NOMO-1 treated with dmso at 0.1 percent for 144 hours (cell line): Measurements from ENCODE around the gene TMEM98.
"Not testable (repeated sequence)": the region's sequence is repeated elsewhere in the genome, so short reads cannot be mapped to it uniquely, and the experiment has no call there.

ENCODE experiments used
- DNase-seq: peaks from one replicate; lab custom pipeline; 2025; ENCODE audit not compliant: unreplicated experiment; lab: John Stamatoyannopoulos, UW

The TMEM98 gene

DNA sequence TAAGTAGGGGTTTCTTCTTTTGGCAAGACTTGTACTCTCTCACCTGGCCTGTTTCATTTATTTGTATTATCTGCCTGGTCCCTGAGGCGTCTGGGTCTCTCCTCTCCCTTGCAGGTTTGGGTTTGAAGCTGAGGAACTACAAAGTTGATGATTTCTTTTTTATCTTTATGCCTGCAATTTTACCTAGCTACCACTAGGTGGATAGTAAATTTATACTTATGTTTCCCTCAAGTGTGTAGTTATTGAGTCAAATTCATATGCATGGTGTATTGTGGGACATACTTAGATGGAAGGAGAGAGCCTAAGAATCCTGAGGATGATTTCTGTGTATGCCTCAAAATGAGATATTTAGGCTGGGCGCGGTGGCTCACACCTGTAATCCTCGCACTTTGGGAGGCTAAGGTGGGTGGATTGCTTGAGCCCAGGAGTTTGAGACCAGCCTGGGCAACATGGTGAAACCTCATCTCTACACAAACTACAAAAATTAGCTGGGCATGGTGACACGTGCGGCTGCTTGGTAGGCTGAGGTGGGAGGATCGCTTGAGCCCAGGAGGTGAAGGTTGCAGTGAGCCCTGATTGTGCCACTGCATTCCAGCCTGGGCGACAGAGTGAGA, 13.6 kb downstream of the TMEM98 start:
- no peak for DNase-seq

DNA sequence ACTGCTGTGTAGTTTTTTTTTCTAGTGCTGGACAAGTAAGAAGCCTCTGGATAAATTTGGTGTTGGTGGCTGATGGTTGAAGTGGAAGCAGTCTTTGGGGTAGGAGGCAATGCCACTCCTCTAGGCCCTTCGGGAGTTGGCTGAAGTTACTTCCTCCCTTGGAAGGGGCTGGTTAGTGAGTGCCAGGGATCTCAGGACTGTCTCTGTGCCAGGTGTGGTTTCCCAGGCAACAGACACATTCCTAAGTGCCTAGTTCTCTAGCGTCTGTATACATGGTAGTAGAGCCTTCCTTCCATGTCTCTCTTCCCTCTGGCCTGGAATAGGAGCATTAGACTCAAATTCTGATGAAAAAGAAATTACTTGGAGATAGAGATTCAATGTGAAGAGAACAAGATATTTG, 15.3 kb downstream of the TMEM98 start:
- no peak for DNase-seq

DNA sequence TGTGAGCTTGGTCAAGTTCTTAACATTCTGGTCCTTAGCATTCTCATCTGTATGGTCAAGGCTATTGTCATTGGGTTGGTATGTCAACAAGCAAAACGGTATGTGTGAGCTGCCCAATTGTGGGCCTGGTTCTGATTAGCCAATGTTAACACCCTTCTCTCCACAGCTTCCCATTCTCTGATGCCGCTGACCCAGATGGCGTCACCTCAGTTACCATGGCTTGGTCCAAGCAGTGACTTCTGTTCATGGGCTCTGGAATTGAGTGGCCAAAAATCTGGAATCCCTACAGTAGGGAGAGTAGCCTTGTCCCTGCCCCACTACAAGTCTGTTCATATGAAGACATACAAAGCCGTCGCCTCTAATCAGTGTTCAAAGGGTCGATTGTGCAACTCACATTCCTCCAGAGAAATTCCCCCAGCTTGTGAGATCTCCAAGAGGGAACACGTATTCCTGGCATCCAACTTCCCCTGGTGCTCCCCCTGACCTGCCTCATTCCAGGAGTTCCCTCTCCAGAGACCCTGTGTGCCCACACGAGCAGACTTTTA, 15.8 kb downstream of the TMEM98 start:
- DNase-seq, result no peak

DNA sequence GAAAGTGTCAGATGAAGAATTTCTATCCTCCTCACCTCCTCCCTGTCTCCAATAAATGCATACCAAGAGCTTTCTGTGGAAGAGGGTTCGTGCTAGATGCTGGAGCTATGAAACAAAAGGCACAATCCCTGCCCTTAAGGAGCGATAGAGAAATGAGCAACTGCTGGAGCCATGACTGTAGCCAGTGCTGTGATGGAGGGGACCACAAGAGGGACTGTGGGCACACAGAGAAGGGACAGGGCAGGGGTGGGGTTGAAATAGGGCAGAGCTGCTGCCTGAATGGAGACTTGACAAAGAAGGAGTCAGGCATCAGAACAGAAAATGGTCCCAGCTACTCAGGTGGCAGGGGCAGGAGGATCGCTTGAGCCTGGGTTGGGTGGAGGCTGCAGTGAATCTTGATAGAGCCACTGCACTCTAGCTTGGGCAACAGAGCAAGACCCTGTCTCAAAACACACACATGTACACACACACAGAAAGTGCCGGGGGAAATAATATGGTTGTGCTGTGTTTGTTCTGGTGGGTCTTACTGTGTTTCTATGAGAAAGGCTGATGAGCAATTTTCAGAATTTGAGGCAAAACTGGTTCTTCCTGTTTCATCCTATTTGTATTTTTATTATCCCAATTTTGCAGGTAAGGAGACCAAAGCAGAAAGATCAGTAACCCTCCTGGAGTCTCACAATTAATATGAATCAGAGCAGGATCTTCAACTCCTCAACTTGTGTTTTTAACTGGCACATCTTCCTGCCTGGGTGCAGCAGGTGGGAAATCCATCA, 16.5 kb downstream of the TMEM98 start:
- no peak for DNase-seq

DNA sequence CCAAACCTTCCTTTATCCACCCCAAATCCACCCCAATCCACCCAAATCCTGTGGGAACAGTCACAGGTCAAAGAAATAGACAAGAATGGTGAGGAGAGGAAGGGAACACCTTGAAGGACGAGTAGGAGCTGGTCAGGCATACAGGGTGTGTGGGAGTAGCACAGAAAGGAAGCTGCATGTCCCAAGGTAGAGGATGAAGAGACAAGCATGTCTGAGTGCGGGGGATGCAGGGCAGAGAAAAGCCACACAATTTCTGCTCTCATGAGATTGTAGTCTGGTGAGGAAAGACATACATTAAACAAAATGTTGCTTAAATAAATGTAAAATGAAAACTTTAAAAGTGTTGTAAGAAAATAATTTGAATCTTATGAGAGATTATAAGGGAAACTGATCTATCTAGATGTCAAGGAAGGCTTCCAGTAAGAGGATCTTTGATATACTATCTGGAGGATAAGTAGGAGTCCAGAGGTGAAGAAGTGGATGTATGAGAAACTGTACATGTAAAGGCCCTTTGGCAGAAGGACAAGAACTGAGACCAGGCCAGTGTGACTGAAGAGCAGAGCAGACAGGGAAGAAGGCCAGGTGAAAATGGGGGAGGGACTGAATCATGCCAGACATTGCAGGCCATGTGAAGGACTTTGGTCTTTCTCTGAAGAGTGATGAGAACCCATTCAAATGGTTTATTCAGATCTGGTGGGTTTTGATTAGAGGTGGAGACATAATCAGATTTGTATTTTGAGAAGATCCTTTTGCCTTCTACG, 18.6 kb downstream of the TMEM98 start:
- no peak for DNase-seq

DNA sequence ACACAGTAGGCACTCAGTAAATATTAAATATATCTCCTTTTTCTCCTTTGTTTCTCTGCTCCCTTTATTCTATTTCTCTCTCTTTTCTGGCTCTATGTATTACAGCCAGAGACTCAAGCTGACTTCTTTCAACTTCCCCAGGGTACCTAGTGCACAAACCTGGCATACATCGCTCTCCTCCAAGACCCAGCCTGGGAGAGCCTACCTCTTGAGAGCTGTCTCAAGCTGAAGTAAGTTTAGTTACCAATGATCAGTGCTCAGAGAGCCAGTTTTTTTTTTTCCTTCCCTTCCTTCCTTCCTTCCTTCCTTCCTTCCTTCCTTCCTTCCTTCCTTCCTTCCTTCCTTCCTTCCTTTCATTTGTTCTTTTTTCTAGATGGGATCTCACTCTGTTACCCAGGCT, 19.8 kb downstream of the TMEM98 start:
- DNase-seq, result no peak

DNA sequence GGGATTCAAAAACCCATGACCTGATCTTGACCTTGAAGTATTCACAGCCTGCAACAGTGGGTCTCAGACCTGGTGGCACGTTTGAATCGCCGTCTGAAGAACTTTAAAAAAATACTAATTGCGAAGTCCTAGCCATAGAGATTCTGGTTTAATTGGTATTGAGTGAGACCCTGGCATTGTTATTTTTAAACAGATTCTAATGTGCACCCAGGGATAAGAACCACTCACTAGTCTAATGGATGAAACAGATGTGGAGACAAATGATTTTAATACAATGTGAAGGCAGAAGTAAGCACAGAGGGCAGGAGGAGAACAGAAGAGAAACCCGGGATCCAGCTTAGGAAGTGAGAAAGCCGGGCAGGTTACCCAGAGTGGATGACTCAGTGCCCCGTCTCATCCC, 21.2 kb downstream of the TMEM98 start:
- no peak for DNase-seq

DNA sequence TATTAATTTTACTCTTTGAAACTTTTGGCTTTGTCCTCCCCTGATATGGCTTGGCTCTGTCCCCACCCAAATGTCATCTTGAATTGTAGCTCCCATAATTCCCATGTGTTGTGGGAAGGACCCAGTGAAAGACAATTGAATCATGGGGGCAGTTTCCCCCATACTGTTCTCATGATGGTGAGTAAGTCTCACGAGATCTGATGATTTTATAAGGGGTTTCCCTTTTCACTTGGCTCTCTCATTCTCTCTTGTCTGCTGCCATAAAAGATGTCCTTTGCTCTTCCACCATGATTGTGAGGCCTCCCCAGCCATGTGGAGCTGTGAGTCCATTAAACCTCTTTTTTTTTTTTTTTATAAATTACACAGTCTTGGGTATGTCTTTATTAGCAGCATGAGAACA, 24.5 kb downstream of the TMEM98 start:
- not testable (repeated sequence) for DNase-seq

DNA sequence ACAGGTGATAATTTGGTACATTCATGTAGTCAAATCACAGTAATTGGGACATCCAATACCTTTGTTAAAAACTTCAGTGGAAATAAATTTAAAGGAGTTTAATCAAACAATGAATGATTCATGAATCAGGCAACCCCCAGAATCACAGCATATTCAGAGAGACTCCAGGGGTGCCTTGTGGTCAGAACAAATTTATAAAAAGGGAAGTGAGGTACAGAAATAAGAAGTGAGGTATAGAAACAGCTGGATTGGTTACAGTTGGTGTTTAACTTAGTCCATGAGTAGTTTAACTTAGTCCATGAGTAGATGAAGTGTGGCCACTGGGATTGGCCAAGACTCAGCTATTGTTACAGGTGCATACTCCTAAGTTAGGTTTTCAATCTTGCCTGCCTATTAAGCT, 25.1 kb downstream of the TMEM98 start:
- DNase-seq, result no peak

DNA sequence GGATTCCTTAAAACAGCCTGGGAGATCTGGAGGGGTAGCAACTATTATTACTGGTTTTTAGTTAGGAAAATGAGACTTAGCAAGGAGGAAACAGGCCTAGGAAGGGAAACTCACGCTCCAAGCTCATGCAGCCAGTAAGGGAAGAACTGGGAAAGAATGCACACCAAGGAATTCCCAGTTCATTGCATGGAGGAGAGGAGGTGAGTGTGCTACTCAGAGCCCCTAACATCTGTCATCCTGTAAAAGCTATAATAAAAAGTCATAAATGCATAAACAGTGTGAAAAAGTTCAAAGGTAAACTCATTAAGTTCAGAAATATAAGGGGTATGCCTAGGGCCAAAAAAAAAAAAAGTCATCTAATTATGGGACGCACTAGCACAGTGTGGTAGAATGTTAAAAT, 25.9 kb downstream of the TMEM98 start:
- no peak for DNase-seq

DNA sequence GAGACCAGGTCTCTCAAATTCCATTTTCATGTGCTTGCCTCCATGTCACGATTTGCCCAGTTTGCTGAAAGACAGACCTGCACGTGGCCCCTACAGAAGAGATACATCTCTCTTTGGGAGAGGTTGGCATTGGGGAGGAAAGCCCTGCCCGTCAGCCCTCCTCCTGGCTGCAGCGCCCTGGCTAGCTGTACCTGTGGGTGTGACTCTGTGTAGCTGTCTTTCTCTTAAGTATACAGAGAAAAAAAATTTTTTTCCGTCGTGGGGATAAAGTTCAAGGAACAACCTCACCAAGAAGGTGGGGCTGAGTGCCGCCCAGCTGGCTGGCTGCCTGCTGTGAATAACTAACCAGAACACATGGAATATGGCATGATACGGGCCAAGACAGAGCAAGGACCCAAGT, 26.5 kb downstream of the TMEM98 start:
- DNase-seq, result no peak

DNA sequence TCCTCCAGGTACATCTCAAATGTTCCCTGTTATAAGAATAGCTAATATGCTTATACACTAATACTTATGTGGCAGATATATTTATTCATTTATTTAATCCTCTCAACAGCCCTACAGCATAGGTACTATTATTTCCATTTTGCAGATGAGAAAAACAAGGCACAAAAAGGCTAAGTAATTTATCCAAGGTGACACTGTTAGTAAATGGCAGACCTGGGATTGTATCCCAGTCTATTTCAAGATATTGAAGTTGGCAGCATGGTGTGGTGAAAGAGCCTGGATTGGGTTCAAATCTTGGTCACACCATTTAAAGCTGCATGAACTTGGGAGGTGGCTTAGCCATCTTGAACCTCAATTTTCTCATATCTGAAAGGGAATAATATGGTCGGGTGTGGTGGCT, 27.2 kb downstream of the TMEM98 start:
- no peak for DNase-seq

DNA sequence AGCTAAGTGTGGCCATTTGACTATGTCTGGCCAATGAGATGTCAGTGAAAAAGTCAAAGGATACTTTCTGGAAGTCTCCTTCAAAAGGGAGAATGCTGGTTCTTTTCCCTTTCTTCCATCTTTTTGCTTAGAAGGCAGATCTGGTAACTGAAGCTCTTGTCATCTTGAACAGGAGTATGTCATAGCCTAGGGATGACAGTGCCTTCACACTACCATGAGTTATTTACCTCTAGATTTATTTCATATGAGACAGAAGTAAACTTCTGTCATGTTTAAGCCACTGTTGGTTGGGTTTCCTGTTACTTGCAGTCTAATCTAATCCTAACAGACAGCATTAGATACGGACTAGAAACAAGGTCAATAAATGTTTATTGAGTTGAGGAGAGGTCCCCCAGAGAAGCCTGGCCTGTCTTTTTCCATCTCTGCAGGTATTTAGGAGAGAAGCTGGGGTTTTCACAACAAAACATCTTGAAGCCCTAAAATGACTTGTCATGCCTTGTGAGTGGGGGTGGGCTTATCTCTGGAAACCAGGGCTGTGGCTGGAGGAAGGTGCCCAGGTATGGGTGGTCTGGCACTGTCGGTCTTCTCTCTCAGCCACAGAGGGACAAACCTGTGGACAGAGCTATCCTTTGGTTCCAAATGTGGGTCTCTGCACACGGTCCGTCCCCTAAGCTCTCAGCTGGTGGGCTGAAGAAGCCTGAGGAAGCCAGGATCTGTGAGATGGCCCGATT, 28.5 kb downstream of the TMEM98 start:
- no peak for DNase-seq

DNA sequence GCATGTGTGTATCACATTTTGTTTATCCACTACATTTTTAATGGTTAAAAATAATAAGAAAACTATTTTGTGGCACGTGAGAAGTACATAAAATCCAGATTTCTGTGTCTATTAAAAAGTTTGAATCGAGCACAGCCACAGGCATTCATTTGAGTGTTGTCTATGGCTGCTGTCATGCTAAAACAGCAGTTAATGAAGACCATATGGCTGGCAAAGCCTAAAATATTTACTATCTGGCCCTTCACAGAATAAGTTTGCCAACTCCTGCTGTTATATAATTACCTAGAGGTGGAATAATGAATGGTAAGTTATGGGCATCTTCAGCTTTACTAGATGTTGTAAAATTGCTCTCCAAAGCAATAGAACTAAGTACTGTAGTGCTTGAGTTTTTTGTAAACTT, 30.5 kb downstream of the TMEM98 start:
- DNase-seq, result no peak

DNA sequence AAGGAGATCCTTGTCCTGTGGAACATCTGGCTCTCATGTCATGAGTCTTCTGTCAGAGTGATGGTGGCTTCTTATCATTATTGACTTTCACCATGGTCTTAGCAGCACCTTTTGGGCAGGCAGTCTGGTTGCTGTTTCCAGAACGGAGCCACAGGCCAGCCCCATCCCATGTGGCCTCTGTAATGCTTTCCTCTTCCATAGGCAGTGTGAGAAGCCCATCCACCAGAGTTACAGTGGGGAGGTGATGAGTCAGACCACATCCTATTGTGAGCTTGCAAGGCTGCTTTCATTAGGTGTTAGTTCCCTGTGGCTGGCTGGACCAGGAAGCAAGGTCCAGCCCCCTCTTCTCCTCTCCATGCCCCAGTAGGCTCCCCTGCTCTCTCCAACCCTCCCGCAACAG, 32.9 kb downstream of the TMEM98 start:
- DNase-seq, result no peak

DNA sequence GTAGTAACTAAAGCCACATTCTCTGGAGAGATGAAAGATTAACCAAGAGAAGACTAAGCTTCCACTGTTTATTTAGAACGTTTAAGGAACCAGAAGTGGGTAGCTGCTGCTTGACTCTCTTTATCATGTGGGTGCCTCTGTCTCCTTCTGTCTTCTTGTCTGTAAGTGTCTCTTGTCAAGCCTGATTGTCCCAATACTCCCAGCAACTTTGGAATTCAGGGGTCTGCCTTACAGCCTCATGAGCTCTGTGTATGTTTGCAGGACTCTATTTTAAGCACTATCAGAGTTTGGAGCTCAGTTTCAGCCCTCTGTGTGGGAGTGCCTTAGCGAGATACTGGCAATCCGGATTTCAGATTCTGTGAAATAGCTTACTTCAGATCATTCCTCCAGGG, 34.4 kb downstream of the TMEM98 start:
- DNase-seq, result no peak

DNA sequence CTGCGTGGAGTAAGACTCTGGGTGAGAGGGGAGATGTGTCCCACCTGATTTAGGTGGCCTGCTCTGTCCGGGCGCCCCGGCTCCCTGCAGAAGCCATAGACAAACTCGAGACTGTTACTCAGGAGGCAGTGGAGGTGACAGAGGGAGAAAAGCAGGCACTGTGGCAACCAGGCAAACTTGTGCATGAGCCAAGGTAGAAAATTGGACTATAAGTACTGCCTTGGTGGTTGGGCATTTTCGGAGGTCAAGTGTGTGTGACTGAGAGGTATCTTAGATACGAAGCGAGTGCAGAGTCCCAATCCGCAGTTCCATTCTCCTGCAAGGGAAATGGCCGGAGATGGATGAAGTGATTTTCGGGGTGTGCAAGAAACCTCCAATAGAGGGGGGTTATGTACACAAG, 36.6 kb downstream of the TMEM98 start:
- DNase-seq, result no peak

DNA sequence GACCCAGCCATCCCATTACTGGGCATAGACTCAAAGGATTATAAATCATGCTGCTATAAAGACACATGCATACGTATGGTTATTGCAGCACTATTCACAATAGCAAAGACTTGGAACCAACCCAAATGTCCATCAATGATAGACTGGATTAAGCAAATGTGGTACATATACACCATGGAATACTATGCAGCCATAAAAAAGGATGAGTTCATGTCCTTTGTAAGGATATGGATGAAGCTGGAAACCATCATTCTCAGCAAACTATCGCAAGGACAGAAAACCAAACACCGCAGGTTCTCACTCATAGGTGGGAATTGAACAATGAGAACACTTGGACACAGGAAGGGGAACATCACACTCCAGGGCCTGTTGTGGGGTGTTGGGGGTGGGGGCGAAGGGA, 41.3 kb downstream of the TMEM98 start:
- not testable (repeated sequence) for DNase-seq

DNA sequence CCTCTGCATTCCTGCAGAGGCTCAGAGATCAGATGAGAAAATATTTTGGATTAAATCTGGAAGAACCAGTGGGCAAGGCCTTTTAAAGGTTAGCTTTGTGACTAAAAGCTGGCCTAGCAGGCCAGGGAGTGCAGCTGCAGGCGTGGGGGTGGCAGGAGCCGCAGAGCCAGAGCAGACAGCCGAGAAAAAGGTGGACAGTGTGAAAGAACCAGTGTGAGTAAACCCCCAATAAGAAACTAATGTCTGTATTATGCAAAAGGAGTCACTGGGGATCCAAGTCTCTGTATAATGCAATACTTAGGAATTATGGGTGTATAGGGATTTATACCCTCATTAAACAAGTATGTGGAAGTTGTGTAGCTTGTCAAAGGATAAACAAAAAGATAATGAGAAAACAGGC, 42.3 kb downstream of the TMEM98 start:
- no peak for DNase-seq

DNA sequence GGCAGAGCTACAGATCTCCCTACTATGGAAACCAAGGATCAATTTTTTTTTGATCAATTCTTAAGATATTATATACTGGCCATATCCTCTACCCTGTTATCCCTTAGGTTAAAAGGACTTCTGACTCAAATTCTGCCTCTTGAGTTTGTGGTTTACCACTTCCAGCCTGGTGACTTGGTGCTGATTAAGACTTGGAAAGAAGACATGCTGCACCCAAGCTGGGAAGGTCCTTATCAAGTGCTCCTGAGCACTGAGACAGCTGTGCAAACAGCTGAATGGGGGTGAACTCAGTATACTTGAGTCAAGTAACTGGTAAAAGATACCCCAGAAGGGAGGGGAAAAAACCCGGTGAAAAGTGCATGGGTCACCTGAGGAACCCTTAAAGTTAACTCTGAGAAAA, 43.2 kb downstream of the TMEM98 start:
- DNase-seq, result no peak

DNA sequence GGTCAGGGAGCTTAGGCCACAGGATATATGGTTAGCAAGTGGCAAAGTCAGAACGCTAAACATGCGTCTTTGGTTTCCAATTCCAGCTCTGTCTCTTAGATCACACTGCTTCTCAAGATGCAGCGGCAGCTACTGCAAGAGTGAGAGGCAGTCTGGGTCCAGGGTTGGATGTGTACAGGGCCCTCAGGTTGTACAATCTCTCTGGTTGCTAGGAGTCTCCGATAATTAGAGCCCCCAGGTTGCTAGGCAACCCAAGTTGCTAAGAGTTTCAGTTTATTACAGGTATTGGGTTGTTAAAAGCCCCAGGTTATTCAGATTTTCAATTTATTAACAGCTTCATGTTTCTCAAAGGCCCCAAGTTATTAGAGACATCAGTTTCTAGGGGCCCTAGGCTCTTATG, 48.2 kb downstream of the TMEM98 start:
- DNase-seq, result no peak
